Panc1 (cell line): ENCODE measurements around the gene CPAMD8. TPM values are rescaled to one million over a fixed set of nuclear protein-coding genes. Genes with fewer than 3 reads are reported as not detected.
A peak's percentile ranks its signal among the peaks of the same experiment; 100 is the strongest.

Experiments
- ATAC-seq: fragments of 200-7000 bp; cut with Tn5 transposase; 2 replicates; pipeline ENCODE4 v1.9.1; 2020; ENCODE audit warnings: mild to moderate bottlenecking, moderate library complexity
- BruUV-seq: library from RNA; stranded (reverse); fragments of 400-500 nt; replicated peaks from 2 replicates; lab custom pipeline; 2021; lab: Mats Ljungman, UMichigan
- CTCF ChIA-PET: fragments of 300-600 bp; sonication (Branson Sonifier 250); formaldehyde crosslinking; loops from one replicate; lab custom pipeline; 2022; ENCODE audit warnings: antibody characterized with exemption; lab: Charles Lee
- POLR2A ChIA-PET: fragments of 300-600 bp; sonication (Branson Sonifier 250); formaldehyde crosslinking; loops from one replicate; lab custom pipeline; 2022; ENCODE audit warnings: antibody characterized with exemption; lab: Charles Lee
- DNase-seq: peaks from one replicate; pipeline ENCODE4 v3.0.0-alpha.2; 2010; ENCODE audit warnings: low read depth, low spot score
- H3K27ac ChIP-seq: 2 replicates; pipeline ENCODE4 v1.5.1; 2011; ENCODE audit warnings: mild to moderate bottlenecking, low read length, inconsistent platforms
- H3K27me3 ChIP-seq: fragments of 200-500 bp; sonication (Bioruptor generic); 2 replicates; pipeline ENCODE4 v1.6.0; 2014; ENCODE audit warnings: low read length, inconsistent platforms; ENCODE audit not compliant: control insufficient read depth, insufficient read depth
- H3K36me3 ChIP-seq: fragments of 200-500 bp; sonication (Bioruptor generic); 2 replicates; pipeline ENCODE4 v1.5.1; 2014; ENCODE audit warnings: inconsistent platforms, mild to moderate bottlenecking, low read length, moderate library complexity; ENCODE audit not compliant: control insufficient read depth, insufficient read depth
- H3K4me1 ChIP-seq: 2 replicates; pipeline ENCODE4 v1.5.1; 2011; ENCODE audit warnings: inconsistent platforms, mild to moderate bottlenecking, low read length, moderate library complexity; ENCODE audit not compliant: control insufficient read depth, insufficient read depth
- H3K4me3 ChIP-seq, 2 experiments: 2 replicates each; pipeline ENCODE4 v1.5.1; 2011 to 2012; ENCODE audit warnings: low read depth in 2 of 2, low read length in 2 of 2, mild to moderate bottlenecking in 2 of 2, inconsistent platforms in 1 of 2, moderate library complexity in 1 of 2
- H3K9me3 ChIP-seq: fragments of 200-500 bp; sonication (Bioruptor generic); 2 replicates; pipeline ENCODE4 v1.5.1; 2014; ENCODE audit warnings: low read depth, mild to moderate bottlenecking, inconsistent platforms, low read length, moderate library complexity; ENCODE audit not compliant: control insufficient read depth, insufficient read depth
- CTCF ChIP-seq: fragments of 450-650 bp; IDR thresholded peaks from 2 replicates; pipeline ENCODE4 v1.5.1; 2017; ENCODE audit warnings: mild to moderate bottlenecking
- POLR2AphosphoS5 ChIP-seq: IDR thresholded peaks from 2 replicates; pipeline ENCODE4 v1.6.1; 2012; ENCODE audit warnings: mild to moderate bottlenecking, low read depth, low read length, moderate library complexity
- REST ChIP-seq, 2 experiments: IDR thresholded peaks; 2 replicates each; pipeline ENCODE4 v1.6.1; 2011 to 2012; ENCODE audit warnings: low read depth in 2 of 2, control low read depth in 1 of 2, low read length in 1 of 2, mild to moderate bottlenecking in 1 of 2, moderate library complexity in 1 of 2; ENCODE audit not compliant: insufficient read depth in 1 of 2
- SIN3A ChIP-seq: IDR thresholded peaks from 2 replicates; pipeline ENCODE4 v1.6.1; 2012; ENCODE audit warnings: low read depth, mild to moderate bottlenecking, low read length, moderate library complexity, borderline replicate concordance; ENCODE audit not compliant: insufficient read depth
- in situ Hi-C: cut with HindIII; loops from 2 replicates; pipeline ENCODE4 v1.10.0; 2016; ENCODE audit warnings: low sequenced_read_pairs, low pct_unique_long_range_greater_than_20kb
- intact Hi-C: fragments of 100-400 bp; cut with micrococcal nuclease; formaldehyde crosslinking; loops from one replicate; pipeline ENCODE4 v1.10.0; 2022; ENCODE audit not compliant: unreplicated experiment
- total RNA-seq: library from RNA; stranded (reverse); gene quantifications from one replicate; pipeline ENCODE4 v1.2.1, GENCODE V29; 2021; ENCODE audit not compliant: unreplicated experiment

Gene CPAMD8
- total RNA-seq, 1 experiment from 2014 or later, result 2.0 TPM

GRCh38 chr19:17031741-17032140 lies 5.1 kb upstream of the CPAMD8 start:
- BruUV-seq, result no TSS peak
- Histone ChIP-seq H3K9me3 (no peaks in the 10 kb centered on the region), H3K27me3 (no peaks in the 10 kb centered on the region), H3K4me3 (no peak overlapping the region), H3K36me3 (no peaks in the 10 kb centered on the region), H3K27ac (no peak overlapping the region), H3K4me1 (no peaks in the 10 kb centered on the region)
- CTCF ChIA-PET, result no interaction called here
- intact Hi-C loops (no loop called here), in situ Hi-C loops (no loop called here)
- TF ChIP-seq CTCF (no peak), SIN3A (no peak)
- POLR2A ChIA-PET, result no interaction called here
- DNase-seq (no peak), ATAC-seq (no peak)

- no peak overlapping the region for H3K4me3 ChIP-seq
- intact Hi-C loops (no loop called here), in situ Hi-C loops (no loop called here)
- H3K27ac ChIP-seq, result no peak overlapping the region
- H3K4me1 ChIP-seq, result no peaks in the 10 kb centered on the region
- ATAC-seq (peak; percentile 49; the same call in 1 of the 2 replicates), DNase-seq (no peak)
- TF ChIP-seq CTCF (no peak), POLR2AphosphoS5 (no peak), REST (IDR thresholded peaks at IDR 0.05; ENCODE audit: insufficient read depth in 1 of 2, low read depth in 2 of 2, low read length in 1 of 2) (no peak)
- BruUV-seq, result no TSS peak
- CTCF ChIA-PET, result no interaction called here
- H3K27me3 ChIP-seq, result no peaks in the 10 kb centered on the region
- H3K36me3 ChIP-seq, result no peaks in the 10 kb centered on the region
- H3K9me3 ChIP-seq, result no peaks in the 10 kb centered on the region
- POLR2A ChIA-PET, result no interaction called here
Measured at GRCh38 chr19:17027535-17027975, 945 bp upstream of the CPAMD8 start.
